ENCODE results near the gene C3orf20. TPM values are rescaled to one million over a fixed set of nuclear protein-coding genes. Genes with fewer than 3 reads are reported as not detected.

The C3orf20 gene
- total RNA-seq, 4 donors from 2014 or later, result 0.11 TPM; not detected in 3

DNA sequence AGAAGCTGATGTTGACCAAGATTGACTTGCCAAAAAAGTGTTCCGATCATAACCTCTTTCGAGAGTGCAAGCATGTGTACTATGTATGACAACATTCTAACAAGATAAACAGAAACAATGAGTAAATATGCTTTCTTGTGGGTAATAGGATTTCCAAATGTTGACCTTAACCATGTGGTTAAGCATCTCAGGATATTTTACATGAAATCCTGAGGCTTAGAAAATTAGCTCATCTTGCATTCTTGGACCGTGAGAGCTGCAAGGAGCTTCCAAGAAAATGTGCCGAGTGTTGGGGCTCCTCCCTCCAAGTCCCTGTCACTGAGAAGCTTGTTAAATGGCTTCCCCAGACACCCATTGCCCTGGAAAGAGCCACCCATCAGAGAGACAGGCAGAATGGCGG, 50.1 kb downstream of the C3orf20 start:
- H3K4me1 ChIP-seq, result peaks cover 25 to 38% (median 31%) of the 10 kb centered on the region in 4 donors
- TF ChIP-seq EP300 (IDR thresholded peaks at IDR 0.05) (no peak), POLR2A (IDR thresholded peaks at IDR 0.05; ENCODE audit: low read depth) (no peak), POLR2AphosphoS5 (IDR thresholded peaks at IDR 0.05) (peak in 1 of 2 donors; percentile 22)
- TF ChIP-seq, protein P1, sequence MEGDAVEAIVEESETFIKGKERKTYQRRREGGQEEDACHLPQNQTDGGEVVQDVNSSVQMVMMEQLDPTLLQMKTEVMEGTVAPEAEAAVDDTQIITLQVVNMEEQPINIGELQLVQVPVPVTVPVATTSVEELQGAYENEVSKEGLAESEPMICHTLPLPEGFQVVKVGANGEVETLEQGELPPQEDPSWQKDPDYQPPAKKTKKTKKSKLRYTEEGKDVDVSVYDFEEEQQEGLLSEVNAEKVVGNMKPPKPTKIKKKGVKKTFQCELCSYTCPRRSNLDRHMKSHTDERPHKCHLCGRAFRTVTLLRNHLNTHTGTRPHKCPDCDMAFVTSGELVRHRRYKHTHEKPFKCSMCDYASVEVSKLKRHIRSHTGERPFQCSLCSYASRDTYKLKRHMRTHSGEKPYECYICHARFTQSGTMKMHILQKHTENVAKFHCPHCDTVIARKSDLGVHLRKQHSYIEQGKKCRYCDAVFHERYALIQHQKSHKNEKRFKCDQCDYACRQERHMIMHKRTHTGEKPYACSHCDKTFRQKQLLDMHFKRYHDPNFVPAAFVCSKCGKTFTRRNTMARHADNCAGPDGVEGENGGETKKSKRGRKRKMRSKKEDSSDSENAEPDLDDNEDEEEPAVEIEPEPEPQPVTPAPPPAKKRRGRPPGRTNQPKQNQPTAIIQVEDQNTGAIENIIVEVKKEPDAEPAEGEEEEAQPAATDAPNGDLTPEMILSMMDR (IDR thresholded peaks at IDR 0.05), result no peak
- DNase-seq (ENCODE audit: extremely low spot score), result no peak
- H3K27ac ChIP-seq (replicated peaks in 1 of 4), result peak overlapping the region; percentile 41 to 75 (median 68)
- no peaks in the 10 kb centered on the region for H3K27me3 ChIP-seq
- intact Hi-C loops (cut with DNase I), result no loop called here
- no peaks in the 10 kb centered on the region for H3K9me3 ChIP-seq
- H3K4me3 ChIP-seq, result no peak overlapping the region
- H3K36me3 ChIP-seq, result no peaks in the 10 kb centered on the region
- WGBS, result 41% methylated on average over 5 of the region's 5 CpGs

DNA sequence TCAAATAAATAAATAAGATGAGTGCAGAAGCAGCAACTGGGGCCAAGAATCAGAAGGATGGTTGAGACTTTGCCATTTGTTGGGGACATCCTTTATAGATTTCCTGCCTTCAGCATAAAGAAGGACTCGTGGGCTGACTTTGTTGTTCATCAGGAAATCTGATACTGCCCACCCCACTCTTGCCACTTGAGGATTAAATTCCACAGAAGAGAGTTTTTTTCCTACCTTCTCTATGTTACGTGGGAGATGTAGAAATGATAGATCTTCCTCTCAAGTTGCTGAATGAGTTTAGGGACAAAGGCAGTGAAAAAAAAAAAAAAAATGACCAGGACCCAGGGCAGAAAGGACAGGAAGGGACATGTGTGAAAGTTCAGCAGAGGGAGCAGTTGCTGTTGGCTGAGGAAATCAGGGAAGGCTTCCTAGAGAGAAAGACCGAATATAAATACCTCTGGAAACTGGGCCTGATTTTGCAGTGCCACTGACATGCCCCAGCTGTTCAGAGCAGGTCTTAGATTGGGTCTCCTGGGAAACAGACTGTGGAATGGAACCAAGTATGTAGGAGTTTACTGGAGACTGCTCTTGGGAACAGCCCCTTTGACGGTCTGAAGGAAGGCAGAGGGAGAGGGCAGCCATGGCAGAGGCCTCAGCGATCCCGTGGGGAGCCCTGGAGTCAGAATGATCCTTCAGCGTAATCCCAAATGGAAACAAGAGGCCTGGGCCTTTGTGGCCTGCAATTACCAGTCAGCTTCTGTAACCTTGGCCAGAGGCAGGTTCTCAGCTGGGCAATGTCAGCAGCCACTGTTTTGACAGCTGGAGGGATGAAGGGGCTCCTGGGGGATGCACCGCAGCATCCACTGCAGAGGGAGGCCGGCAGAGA, 50.9 kb downstream of the C3orf20 start:
- H3K4me1 ChIP-seq, result peaks cover 25 to 38% (median 31%) of the 10 kb centered on the region in 4 donors
- H3K36me3 ChIP-seq, result no peaks in the 10 kb centered on the region
- TF ChIP-seq EP300 (IDR thresholded peaks at IDR 0.05) (no peak), POLR2AphosphoS5 (IDR thresholded peaks at IDR 0.05) (peak; percentile 58 to 80), POLR2A (IDR thresholded peaks at IDR 0.05; ENCODE audit: low read depth) (no peak)
- TF ChIP-seq, protein P1 (IDR thresholded peaks at IDR 0.05), result no peak
- no peaks in the 10 kb centered on the region for H3K9me3 ChIP-seq
- no peak overlapping the region for H3K4me3 ChIP-seq
- intact Hi-C loops (cut with DNase I), result no loop called here
- no peak for DNase-seq (ENCODE audit: extremely low spot score)
- no peaks in the 10 kb centered on the region for H3K27me3 ChIP-seq
- 42% methylated on average over 3 of the region's 9 CpGs for WGBS
- H3K27ac ChIP-seq (replicated peaks in 1 of 4), result peak overlapping the region; percentile 41 to 75 (median 68)

DNA sequence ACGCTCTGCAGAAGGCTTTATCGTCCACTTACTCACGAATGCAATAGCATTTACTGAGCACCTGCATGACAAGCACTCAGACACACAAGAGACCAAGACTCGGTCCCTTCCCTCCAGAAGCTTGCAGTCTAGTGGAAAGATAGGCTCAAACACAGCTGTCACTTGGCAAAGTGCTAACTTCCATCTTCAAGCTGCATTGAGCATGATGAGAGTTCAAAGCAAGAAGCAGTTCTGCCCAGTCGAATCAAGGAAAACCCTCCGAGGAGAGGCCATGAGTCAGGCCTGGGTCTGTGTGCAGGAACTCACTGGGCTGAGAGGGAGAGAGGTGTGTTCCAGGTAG, 51.5 kb downstream of the C3orf20 start:
- intact Hi-C loops (cut with DNase I), result no loop called here
- WGBS, result 48% methylated on average over 4 of the region's 6 CpGs
- DNase-seq (ENCODE audit: extremely low spot score), result no peak
- H3K4me3 ChIP-seq, result no peak overlapping the region
- H3K9me3 ChIP-seq, result no peaks in the 10 kb centered on the region
- H3K4me1 ChIP-seq, result peaks cover 25 to 38% (median 31%) of the 10 kb centered on the region in 4 donors
- peak overlapping the region; percentile 41 to 75 (median 68) for H3K27ac ChIP-seq (replicated peaks in 1 of 4)
- TF ChIP-seq EP300 (IDR thresholded peaks at IDR 0.05) (no peak), POLR2AphosphoS5 (IDR thresholded peaks at IDR 0.05) (no peak), POLR2A (IDR thresholded peaks at IDR 0.05; ENCODE audit: low read depth) (no peak)
- TF ChIP-seq, protein P1 (IDR thresholded peaks at IDR 0.05), result no peak
- H3K27me3 ChIP-seq, result no peaks in the 10 kb centered on the region
- no peaks in the 10 kb centered on the region for H3K36me3 ChIP-seq

DNA sequence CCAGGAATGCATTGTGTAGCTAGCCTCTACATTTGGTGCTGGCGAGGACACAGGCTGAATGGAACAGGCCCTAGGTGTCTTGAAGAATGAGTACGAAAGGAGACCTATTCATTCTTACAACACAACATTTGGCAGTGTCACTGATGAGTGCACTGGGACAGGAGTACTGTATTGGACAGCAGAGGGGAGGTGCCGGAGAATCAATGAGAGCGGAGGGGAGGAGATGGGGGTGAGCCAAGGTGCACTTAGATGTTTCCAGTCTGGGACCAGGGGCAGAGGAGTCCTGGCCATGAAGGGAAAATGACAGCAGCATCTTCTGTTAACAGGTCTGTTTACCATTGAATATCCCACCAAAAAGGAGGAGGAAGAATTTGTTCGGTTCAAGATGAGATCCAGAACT, 53.2 kb downstream of the C3orf20 start:
- TF ChIP-seq POLR2A (IDR thresholded peaks at IDR 0.05; ENCODE audit: low read depth) (no peak), EP300 (IDR thresholded peaks at IDR 0.05) (no peak), POLR2AphosphoS5 (IDR thresholded peaks at IDR 0.05) (no peak)
- TF ChIP-seq, protein P1 (IDR thresholded peaks at IDR 0.05), result no peak
- no peak for DNase-seq (ENCODE audit: extremely low spot score)

More for the DNA sequence above, 53.2 kb downstream of the C3orf20 start:
- intact Hi-C loops (cut with DNase I), result no loop called here
- Histone ChIP-seq H3K36me3 (no peaks in the 10 kb centered on the region), H3K4me3 (no peak overlapping the region), H3K4me1 (peaks cover 25 to 38% (median 31%) of the 10 kb centered on the region in 4 donors), H3K27ac (replicated peaks in 1 of 4) (no peak overlapping the region), H3K9me3 (no peaks in the 10 kb centered on the region), H3K27me3 (no peaks in the 10 kb centered on the region)
- 92% methylated on average over 5 of the region's 5 CpGs for WGBS
